NT2/D1 (cell line): ENCODE data around the gene GCNT1.

Experiments used
- SUZ12 ChIP-seq: IDR thresholded peaks from 2 replicates; pipeline ENCODE4 v1.6.1; 2011; ENCODE audit not compliant: insufficient read length, insufficient read depth; ENCODE audit errors: extremely low read depth
- YY1 ChIP-seq: IDR thresholded peaks from 2 replicates; pipeline ENCODE4 v1.6.1; 2011; ENCODE audit not compliant: insufficient read length, insufficient read depth
- ZNF274 ChIP-seq: IDR thresholded peaks from 2 replicates; pipeline ENCODE4 v1.6.1; 2011; ENCODE audit warnings: mild to moderate bottlenecking, low read depth, low read length

- no peak for TF ChIP-seq ZNF274
- TF ChIP-seq YY1, result no peak
- no peak for TF ChIP-seq SUZ12
Measured at GRCh38 chr9:76525196-76525595, 66.2 kb downstream of the GCNT1 start.
